ENCODE results near the gene HOXC6.
A peak's percentile ranks its signal among the peaks of the same experiment; 100 is the strongest.

HOXC6 gene

DNA sequence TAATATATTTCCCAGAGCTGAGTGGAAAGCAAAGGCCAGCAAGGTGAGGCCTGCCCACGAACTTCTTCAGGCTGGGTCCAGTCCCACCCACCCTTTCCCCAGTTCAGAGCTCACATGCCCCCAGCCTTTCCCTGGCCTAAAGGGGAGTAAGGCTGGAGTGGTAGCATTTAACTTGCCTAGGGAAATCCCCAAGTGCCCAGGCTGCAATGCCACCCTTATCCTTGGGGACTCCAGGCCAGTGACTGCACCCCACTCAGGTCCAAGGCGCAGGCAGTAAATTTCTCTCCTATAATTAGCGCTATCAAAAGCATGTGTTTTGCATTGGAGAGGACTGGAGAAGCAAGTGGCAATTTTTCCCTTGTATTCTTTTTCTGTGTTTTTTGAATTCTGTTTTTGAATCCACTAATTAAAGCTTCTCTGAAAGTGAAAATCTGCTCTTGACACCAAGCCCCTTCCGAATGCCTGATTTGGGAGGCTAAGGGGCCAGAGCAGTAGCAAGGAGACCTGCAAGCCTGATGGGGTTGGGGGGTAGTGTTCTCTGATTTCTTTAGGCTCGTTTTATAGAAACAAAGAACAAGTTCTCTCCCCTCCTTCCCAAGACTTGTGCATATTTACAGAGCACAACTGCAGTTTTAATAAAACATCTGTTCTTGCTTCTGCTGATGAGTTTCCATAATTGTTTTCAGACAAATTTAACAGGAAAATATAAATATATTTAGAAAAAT is 3.5 kb upstream of the HOXC6 start:
- TF ChIP-seq, protein P1, sequence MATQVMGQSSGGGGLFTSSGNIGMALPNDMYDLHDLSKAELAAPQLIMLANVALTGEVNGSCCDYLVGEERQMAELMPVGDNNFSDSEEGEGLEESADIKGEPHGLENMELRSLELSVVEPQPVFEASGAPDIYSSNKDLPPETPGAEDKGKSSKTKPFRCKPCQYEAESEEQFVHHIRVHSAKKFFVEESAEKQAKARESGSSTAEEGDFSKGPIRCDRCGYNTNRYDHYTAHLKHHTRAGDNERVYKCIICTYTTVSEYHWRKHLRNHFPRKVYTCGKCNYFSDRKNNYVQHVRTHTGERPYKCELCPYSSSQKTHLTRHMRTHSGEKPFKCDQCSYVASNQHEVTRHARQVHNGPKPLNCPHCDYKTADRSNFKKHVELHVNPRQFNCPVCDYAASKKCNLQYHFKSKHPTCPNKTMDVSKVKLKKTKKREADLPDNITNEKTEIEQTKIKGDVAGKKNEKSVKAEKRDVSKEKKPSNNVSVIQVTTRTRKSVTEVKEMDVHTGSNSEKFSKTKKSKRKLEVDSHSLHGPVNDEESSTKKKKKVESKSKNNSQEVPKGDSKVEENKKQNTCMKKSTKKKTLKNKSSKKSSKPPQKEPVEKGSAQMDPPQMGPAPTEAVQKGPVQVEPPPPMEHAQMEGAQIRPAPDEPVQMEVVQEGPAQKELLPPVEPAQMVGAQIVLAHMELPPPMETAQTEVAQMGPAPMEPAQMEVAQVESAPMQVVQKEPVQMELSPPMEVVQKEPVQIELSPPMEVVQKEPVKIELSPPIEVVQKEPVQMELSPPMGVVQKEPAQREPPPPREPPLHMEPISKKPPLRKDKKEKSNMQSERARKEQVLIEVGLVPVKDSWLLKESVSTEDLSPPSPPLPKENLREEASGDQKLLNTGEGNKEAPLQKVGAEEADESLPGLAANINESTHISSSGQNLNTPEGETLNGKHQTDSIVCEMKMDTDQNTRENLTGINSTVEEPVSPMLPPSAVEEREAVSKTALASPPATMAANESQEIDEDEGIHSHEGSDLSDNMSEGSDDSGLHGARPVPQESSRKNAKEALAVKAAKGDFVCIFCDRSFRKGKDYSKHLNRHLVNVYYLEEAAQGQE (IDR thresholded peaks at IDR 0.05; ENCODE audit: insufficient replicate concordance, low read depth), result no peak
- TF ChIP-seq POLR2AphosphoS5 (IDR thresholded peaks at IDR 0.05; ENCODE audit: low read depth) (no peak), SPI1 (IDR thresholded peaks at IDR 0.05; ENCODE audit: borderline replicate concordance, low read depth) (no peak), GABPA (IDR thresholded peaks at IDR 0.05; ENCODE audit: low read depth) (no peak)
- TF ChIP-seq, protein P2, sequence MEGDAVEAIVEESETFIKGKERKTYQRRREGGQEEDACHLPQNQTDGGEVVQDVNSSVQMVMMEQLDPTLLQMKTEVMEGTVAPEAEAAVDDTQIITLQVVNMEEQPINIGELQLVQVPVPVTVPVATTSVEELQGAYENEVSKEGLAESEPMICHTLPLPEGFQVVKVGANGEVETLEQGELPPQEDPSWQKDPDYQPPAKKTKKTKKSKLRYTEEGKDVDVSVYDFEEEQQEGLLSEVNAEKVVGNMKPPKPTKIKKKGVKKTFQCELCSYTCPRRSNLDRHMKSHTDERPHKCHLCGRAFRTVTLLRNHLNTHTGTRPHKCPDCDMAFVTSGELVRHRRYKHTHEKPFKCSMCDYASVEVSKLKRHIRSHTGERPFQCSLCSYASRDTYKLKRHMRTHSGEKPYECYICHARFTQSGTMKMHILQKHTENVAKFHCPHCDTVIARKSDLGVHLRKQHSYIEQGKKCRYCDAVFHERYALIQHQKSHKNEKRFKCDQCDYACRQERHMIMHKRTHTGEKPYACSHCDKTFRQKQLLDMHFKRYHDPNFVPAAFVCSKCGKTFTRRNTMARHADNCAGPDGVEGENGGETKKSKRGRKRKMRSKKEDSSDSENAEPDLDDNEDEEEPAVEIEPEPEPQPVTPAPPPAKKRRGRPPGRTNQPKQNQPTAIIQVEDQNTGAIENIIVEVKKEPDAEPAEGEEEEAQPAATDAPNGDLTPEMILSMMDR (IDR thresholded peaks at IDR 0.05; ENCODE audit: insufficient read depth, low read length), result no peak
- Histone ChIP-seq H3K27me3 (ENCODE audit: insufficient read depth, poor library complexity, severe bottlenecking) (peaks cover 23% of the 10 kb centered on the region), H3K27ac (replicated peaks) (no peak overlapping the region), H3K4me3 (replicated peaks; ENCODE audit: insufficient read depth, low read length) (no peak overlapping the region)
- no peak for DNase-seq (ENCODE audit: low read depth in 1 of 2, low spot score in 1 of 2)

- no peak for DNase-seq (ENCODE audit: low read depth in 1 of 2, low spot score in 1 of 2)
- peaks cover 33% of the 10 kb centered on the region for H3K27me3 ChIP-seq (ENCODE audit: insufficient read depth, poor library complexity, severe bottlenecking)
- no peak overlapping the region for H3K4me3 ChIP-seq (replicated peaks; ENCODE audit: insufficient read depth, low read length)
- TF ChIP-seq SPI1 (IDR thresholded peaks at IDR 0.05; ENCODE audit: borderline replicate concordance, low read depth) (no peak), POLR2AphosphoS5 (IDR thresholded peaks at IDR 0.05; ENCODE audit: low read depth) (no peak), GABPA (IDR thresholded peaks at IDR 0.05; ENCODE audit: low read depth) (no peak)
- TF ChIP-seq, protein P1 (IDR thresholded peaks at IDR 0.05; ENCODE audit: insufficient replicate concordance, low read depth), result no peak
- TF ChIP-seq, protein P2 (IDR thresholded peaks at IDR 0.05; ENCODE audit: insufficient read depth, low read length), result no peak
- H3K27ac ChIP-seq (replicated peaks), result no peak overlapping the region
Measured at GRCh38 chr12:54025499-54026405, 2.5 kb upstream of the HOXC6 start.

GRCh38 chr12:54026640-54027441 is 1.4 kb upstream of the HOXC6 start:
- Histone ChIP-seq H3K27ac (replicated peaks) (no peak overlapping the region), H3K27me3 (ENCODE audit: insufficient read depth, poor library complexity, severe bottlenecking) (peaks cover 44% of the 10 kb centered on the region), H3K4me3 (replicated peaks; ENCODE audit: insufficient read depth, low read length) (no peak overlapping the region)
- DNase-seq (ENCODE audit: low read depth in 1 of 2, low spot score in 1 of 2), result peak in 1 of 2 experiments; percentile 48
- TF ChIP-seq, protein P2 (IDR thresholded peaks at IDR 0.05; ENCODE audit: insufficient read depth, low read length), result no peak
- peak; percentile 15; the same call in 1 of the 2 replicates for TF ChIP-seq SPI1 (IDR thresholded peaks at IDR 0.05; ENCODE audit: borderline replicate concordance, low read depth)
- no peak for TF ChIP-seq GABPA (IDR thresholded peaks at IDR 0.05; ENCODE audit: low read depth)
- TF ChIP-seq, protein P1 (IDR thresholded peaks at IDR 0.05; ENCODE audit: insufficient replicate concordance, low read depth), result no peak
- no peak for TF ChIP-seq POLR2AphosphoS5 (IDR thresholded peaks at IDR 0.05; ENCODE audit: low read depth)
